Activated naive CD4-positive, alpha-beta T cell treated with anti-CD3 and anti-CD28 coated beads for 36 hours (primary cell): ENCODE measurements around the gene ZC3H18. TPM values are rescaled to one million over a fixed set of nuclear protein-coding genes. Genes with fewer than 3 reads are reported as not detected.

Experiments
- CTCF ChIA-PET: fragments of 350-600 bp; sonication (Branson Sonifier 250); formaldehyde crosslinking; loops from one replicate; lab custom pipeline; 2021; ENCODE audit warnings: antibody characterized with exemption; lab: Charles Lee
- DNase-seq: peaks from one replicate; pipeline ENCODE4 v3.0.0-alpha.2; 2020
- H3K27ac Mint-ChIP-seq: one replicate; pipeline ENCODE4 v1.8.0; 2021; ENCODE audit warnings: mild to moderate bottlenecking, mixed read lengths
- H3K27me3 Mint-ChIP-seq: one replicate; pipeline ENCODE4 v1.8.0; 2021; ENCODE audit warnings: low read depth, mixed read lengths
- H3K36me3 Mint-ChIP-seq: one replicate; pipeline ENCODE4 v1.8.0; 2021; ENCODE audit warnings: low read depth, mixed read lengths
- H3K4me1 Mint-ChIP-seq: one replicate; pipeline ENCODE4 v1.8.0; 2021; ENCODE audit warnings: low read depth, mixed read lengths
- H3K4me3 Mint-ChIP-seq: one replicate; pipeline ENCODE4 v1.8.0; 2021; ENCODE audit warnings: mild to moderate bottlenecking, moderate library complexity, mixed read lengths
- H3K9me3 Mint-ChIP-seq: one replicate; pipeline ENCODE4 v1.8.0; 2021; ENCODE audit warnings: mixed read lengths
- intact Hi-C: fragments of 100-400 bp; cut with micrococcal nuclease; formaldehyde crosslinking; loops from one replicate; pipeline ENCODE4 v1.15.1; 2023
- total RNA-seq, 2 experiments: library from RNA; stranded (reverse); gene quantifications; one replicate each; pipeline ENCODE4 v1.2.3, GENCODE V29; 2021

The ZC3H18 gene
- total RNA-seq, 2 experiments from 2014 or later, result 55.8 to 58.5 TPM

- Mint-ChIP-seq H3K27me3 (no peaks in the 10 kb centered on the region), H3K4me1 (peaks cover 1% of the 10 kb centered on the region), H3K27ac (no peak overlapping the region), H3K9me3 (no peaks in the 10 kb centered on the region), H3K36me3 (peaks cover 2% of the 10 kb centered on the region), H3K4me3 (no peak overlapping the region)
- CTCF ChIA-PET, result no interaction called here
- intact Hi-C loops, result loop anchor here (1.0 to 2.0 kb wide), 2 partner anchors 73 to 85 kb away; no protein-coding TSS in a partner anchor
- DNase-seq, result no peak
Observed at GRCh38 chr16:88527937-88528743, 42.1 kb upstream of the ZC3H18 start.

- Mint-ChIP-seq H3K27ac (no peak overlapping the region), H3K36me3 (peaks cover 2% of the 10 kb centered on the region), H3K9me3 (no peaks in the 10 kb centered on the region), H3K4me1 (peaks cover 1% of the 10 kb centered on the region), H3K27me3 (no peaks in the 10 kb centered on the region), H3K4me3 (no peak overlapping the region)
- intact Hi-C loops, result no loop called here
- no peak for DNase-seq
- CTCF ChIA-PET, result no interaction called here
Observed at GRCh38 chr16:88528902-88529318, 41.3 kb upstream of the ZC3H18 start.

- H3K9me3 Mint-ChIP-seq, result no peaks in the 10 kb centered on the region
- no peak overlapping the region for H3K4me3 Mint-ChIP-seq
- H3K36me3 Mint-ChIP-seq, result peaks cover 2% of the 10 kb centered on the region
- no peak overlapping the region for H3K27ac Mint-ChIP-seq
- intact Hi-C loops, result no loop called here
- no peaks in the 10 kb centered on the region for H3K4me1 Mint-ChIP-seq
- no peaks in the 10 kb centered on the region for H3K27me3 Mint-ChIP-seq
- CTCF ChIA-PET, result no interaction called here
- DNase-seq, result no peak
Observed at GRCh38 chr16:88529596-88529995, 40.6 kb upstream of the ZC3H18 start.

GRCh38 chr16:88530051-88530857 is 39.9 kb upstream of the ZC3H18 start:
- Mint-ChIP-seq H3K36me3 (peaks cover 2% of the 10 kb centered on the region), H3K9me3 (no peaks in the 10 kb centered on the region), H3K27me3 (no peaks in the 10 kb centered on the region), H3K4me1 (peaks cover 3% of the 10 kb centered on the region), H3K4me3 (no peak overlapping the region), H3K27ac (no peak overlapping the region)
- no peak for DNase-seq
- intact Hi-C loops, result no loop called here
- CTCF ChIA-PET, result no interaction called here

- intact Hi-C loops, result no loop called here
Observed at GRCh38 chr16:88530858-88531203, 39.4 kb upstream of the ZC3H18 start.

GRCh38 chr16:88531346-88531745 is 38.9 kb upstream of the ZC3H18 start:
- intact Hi-C loops, result no loop called here
- Mint-ChIP-seq H3K4me3 (no peak overlapping the region), H3K9me3 (no peaks in the 10 kb centered on the region), H3K4me1 (peaks cover 8% of the 10 kb centered on the region), H3K36me3 (peaks cover 4% of the 10 kb centered on the region), H3K27ac (no peak overlapping the region), H3K27me3 (no peaks in the 10 kb centered on the region)
- CTCF ChIA-PET, result no interaction called here
- DNase-seq, result no peak

More at GRCh38 chr16:88530858-88531203, 39.4 kb upstream of the ZC3H18 start:
- Mint-ChIP-seq H3K4me1 (peaks cover 6% of the 10 kb centered on the region), H3K36me3 (peaks cover 2% of the 10 kb centered on the region), H3K27ac (no peak overlapping the region), H3K27me3 (no peaks in the 10 kb centered on the region), H3K9me3 (no peaks in the 10 kb centered on the region), H3K4me3 (no peak overlapping the region)
- CTCF ChIA-PET, result no interaction called here
- DNase-seq, result no peak

- intact Hi-C loops, result no loop called here
- Mint-ChIP-seq H3K4me3 (no peak overlapping the region), H3K4me1 (peaks cover 8% of the 10 kb centered on the region), H3K27me3 (no peaks in the 10 kb centered on the region), H3K36me3 (peaks cover 4% of the 10 kb centered on the region), H3K9me3 (no peaks in the 10 kb centered on the region), H3K27ac (no peak overlapping the region)
- CTCF ChIA-PET, result no interaction called here
- DNase-seq, result no peak
Observed at GRCh38 chr16:88531931-88532433, 38.2 kb upstream of the ZC3H18 start.

- Mint-ChIP-seq H3K27ac (no peak overlapping the region), H3K4me3 (no peak overlapping the region), H3K36me3 (peaks cover 4% of the 10 kb centered on the region), H3K9me3 (no peaks in the 10 kb centered on the region), H3K4me1 (peaks cover 8% of the 10 kb centered on the region), H3K27me3 (no peaks in the 10 kb centered on the region)
- no peak for DNase-seq
- CTCF ChIA-PET, result no interaction called here
- intact Hi-C loops, result no loop called here
Observed at GRCh38 chr16:88532434-88533241, 37.6 kb upstream of the ZC3H18 start.

GRCh38 chr16:88533381-88533917 is 36.8 kb upstream of the ZC3H18 start:
- Mint-ChIP-seq H3K4me1 (peaks cover 8% of the 10 kb centered on the region), H3K9me3 (no peaks in the 10 kb centered on the region), H3K36me3 (peaks cover 4% of the 10 kb centered on the region), H3K4me3 (no peak overlapping the region), H3K27ac (no peak overlapping the region), H3K27me3 (no peaks in the 10 kb centered on the region)
- intact Hi-C loops, result no loop called here
- CTCF ChIA-PET, result no interaction called here
- DNase-seq, result no peak

- Mint-ChIP-seq H3K9me3 (no peaks in the 10 kb centered on the region), H3K4me3 (no peak overlapping the region), H3K4me1 (peaks cover 8% of the 10 kb centered on the region), H3K27ac (no peak overlapping the region), H3K36me3 (peaks cover 4% of the 10 kb centered on the region), H3K27me3 (no peaks in the 10 kb centered on the region)
- peak; percentile 64 for DNase-seq
- CTCF ChIA-PET, result no interaction called here
- intact Hi-C loops, result no loop called here
Observed at GRCh38 chr16:88533932-88534637, 36.1 kb upstream of the ZC3H18 start.

GRCh38 chr16:88534638-88535190 is 35.5 kb upstream of the ZC3H18 start:
- Mint-ChIP-seq H3K27me3 (no peaks in the 10 kb centered on the region), H3K36me3 (peaks cover 4% of the 10 kb centered on the region), H3K4me1 (peaks cover 8% of the 10 kb centered on the region), H3K27ac (peak overlapping the region; percentile 75), H3K4me3 (peak overlapping the region; percentile 69), H3K9me3 (no peaks in the 10 kb centered on the region)
- no peak for DNase-seq
- CTCF ChIA-PET, result no interaction called here
- intact Hi-C loops, result no loop called here
